ENCODE data around the gene ODAD2. TPM values are rescaled to one million over a fixed set of nuclear protein-coding genes. Genes with fewer than 3 reads are reported as not detected.
"Not testable (repeated sequence)": the region's sequence is repeated elsewhere in the genome, so short reads cannot be mapped to it uniquely, and the experiment has no call there.

Gene ODAD2
- 3.9 TPM in 2 replicates for total RNA-seq (2014; rRNA removed; shearing (Covaris generic); ENCODE audit: low replicate concordance)

GRCh38 chr10:27998954-27999275 lies at the start of gene ODAD2:
ODAD2 (minus strand) TSS chr10:27999079; CDS start chr10:27995142, 3,937 bp downstream.
- Histone ChIP-seq H3K36me3 (no peaks in the 10 kb centered on the region), H3K4me3 (peak within 1 kb of the TSS; percentile 62), H3K27me3 (no peaks in the 10 kb centered on the region), H3K9me3 (no peaks in the 10 kb centered on the region)
- DNase-seq, result no peak

DNA sequence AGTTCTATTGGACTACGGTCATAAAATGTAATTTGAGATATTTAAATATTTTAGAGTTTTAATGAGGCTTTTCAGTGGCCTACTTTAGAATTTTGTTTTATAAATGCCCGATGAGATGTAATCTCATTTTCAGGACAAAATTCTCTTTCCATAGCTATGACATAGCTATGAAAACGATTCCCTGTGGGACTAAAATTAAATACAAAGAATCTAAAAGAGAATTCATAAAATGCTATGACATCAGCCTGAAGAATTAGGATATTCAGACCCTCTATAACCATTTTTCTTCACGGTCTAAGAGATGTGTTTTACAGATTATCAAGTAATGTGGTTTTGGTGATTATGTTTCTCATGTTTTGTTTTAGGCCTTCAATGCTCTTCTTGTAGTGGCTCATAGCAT lies 48.2 kb upstream of the ODAD2 start:
- Histone ChIP-seq H3K27me3 (no peaks in the 10 kb centered on the region), H3K36me3 (no peaks in the 10 kb centered on the region), H3K9me3 (no peaks in the 10 kb centered on the region), H3K4me3 (no peak overlapping the region)
- DNase-seq, result no peak

GRCh38 chr10:28046579-28046978 lies 47.7 kb upstream of the ODAD2 start:
- Histone ChIP-seq H3K4me3 (no peak overlapping the region), H3K9me3 (no peaks in the 10 kb centered on the region), H3K36me3 (no peaks in the 10 kb centered on the region), H3K27me3 (no peaks in the 10 kb centered on the region)
- DNase-seq, result no peak

DNA sequence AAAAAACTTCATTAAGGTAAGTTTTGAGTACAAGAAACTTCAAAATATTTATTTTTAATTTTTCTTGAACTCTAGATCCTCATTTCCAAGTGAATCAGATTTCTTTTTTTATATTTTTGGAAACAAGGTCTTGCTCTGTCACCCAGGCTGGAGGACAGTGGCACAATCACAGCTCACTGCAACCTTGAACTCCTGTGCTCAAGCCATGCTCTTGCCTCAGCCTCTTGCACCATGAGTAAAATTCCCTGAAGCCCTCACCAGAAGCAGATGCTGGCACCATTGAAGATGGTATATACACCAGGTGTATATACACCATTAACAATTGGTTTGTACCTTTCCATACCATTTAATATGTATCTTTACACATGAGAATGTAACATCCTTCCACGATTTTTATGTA lies 45.1 kb upstream of the ODAD2 start:
- Histone ChIP-seq H3K36me3 (no peaks in the 10 kb centered on the region), H3K9me3 (no peaks in the 10 kb centered on the region), H3K4me3 (no peak overlapping the region), H3K27me3 (no peaks in the 10 kb centered on the region)
- DNase-seq, result no peak

GRCh38 chr10:28036587-28036986 lies 37.7 kb upstream of the ODAD2 start:
- Histone ChIP-seq H3K4me3 (no peak overlapping the region), H3K36me3 (no peaks in the 10 kb centered on the region), H3K9me3 (no peaks in the 10 kb centered on the region), H3K27me3 (no peaks in the 10 kb centered on the region)
- no peak for DNase-seq

DNA sequence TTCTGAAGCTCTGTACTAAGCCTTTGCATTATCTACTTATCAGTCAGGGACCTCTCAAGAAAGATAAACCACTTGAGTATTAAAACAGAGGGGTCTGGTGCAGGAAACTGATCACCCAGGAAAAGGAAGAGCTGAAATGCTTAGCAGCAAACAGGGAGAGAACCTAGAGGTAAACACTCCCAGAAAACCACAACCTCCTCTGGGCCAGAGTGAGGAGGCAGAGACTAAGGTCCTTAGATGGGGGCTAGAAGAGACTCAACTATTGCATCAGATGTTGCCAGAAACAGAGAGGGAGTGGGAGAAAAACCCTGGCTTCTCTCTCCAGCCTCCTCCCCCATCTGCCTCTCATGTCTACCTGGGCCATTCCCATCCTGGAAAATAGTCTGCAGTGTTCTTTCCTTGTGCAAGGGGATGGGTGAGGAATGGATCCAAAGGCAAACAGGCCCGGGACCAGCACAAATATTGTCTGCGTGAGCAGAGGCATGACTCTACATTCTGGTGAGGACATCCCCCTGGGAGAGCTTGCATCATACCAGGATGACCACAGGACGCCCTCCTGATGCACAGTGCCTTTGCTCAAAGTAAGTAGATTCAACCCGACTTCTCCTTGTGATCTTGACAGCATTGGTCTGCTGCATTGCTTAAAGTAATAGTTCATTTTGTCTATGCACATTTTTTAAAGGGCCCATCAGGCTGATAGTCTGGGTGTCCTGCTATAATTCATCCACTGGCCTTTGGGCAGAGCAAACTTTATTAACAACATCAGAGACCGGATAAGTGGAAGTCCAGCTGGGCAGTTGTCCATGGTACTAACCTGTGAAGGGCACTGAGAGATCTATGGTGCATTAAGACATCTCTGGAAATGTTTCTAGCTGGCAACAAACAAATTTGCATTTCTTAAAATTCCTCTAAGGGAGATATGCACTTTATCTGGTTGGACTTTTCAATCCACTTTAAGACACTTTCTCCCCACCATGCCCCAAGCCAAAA lies 22.4 kb upstream of the ODAD2 start:
- no peak for DNase-seq
- H3K27me3 ChIP-seq, result no peaks in the 10 kb centered on the region
- H3K9me3 ChIP-seq, result no peaks in the 10 kb centered on the region
- no peaks in the 10 kb centered on the region for H3K36me3 ChIP-seq
- H3K4me3 ChIP-seq, result no peak overlapping the region

DNA sequence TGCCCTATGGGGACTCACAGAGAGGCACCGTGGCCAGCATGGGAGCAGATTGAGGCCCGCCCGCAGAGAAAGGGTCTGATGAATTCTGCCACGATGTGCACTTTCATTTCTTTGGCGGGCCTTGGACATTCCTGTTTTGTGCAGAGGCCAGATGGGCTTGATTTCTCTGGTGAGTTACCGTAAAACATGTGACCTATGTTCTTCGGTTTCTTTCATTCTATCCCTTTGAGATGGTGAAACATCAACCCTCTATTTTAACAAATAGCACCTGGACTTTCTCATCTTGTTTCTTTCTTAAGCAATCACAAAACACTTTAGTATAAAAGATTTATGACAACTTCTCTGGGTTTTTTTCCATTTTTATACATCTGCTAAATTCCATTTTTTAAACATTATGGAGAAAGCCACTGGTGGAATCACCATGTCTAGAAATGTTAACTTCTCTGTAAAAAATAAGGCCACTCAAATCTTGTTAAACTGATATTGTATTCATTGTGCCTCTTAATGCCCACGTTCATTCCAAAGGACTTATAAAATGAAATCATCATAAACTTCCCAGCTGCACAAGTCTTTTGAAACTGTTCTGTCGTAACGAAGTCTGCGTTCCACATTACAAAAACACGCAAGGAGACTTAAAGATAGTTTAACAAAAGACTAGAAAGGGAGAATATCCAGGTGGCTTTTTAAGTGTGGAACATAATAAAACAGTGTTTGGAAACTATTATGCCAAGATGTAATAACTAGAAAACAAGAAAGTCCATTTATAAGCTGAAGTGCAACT lies 21.4 kb upstream of the ODAD2 start:
- Histone ChIP-seq H3K36me3 (no peaks in the 10 kb centered on the region), H3K27me3 (no peaks in the 10 kb centered on the region)
- no peak for DNase-seq

DNA sequence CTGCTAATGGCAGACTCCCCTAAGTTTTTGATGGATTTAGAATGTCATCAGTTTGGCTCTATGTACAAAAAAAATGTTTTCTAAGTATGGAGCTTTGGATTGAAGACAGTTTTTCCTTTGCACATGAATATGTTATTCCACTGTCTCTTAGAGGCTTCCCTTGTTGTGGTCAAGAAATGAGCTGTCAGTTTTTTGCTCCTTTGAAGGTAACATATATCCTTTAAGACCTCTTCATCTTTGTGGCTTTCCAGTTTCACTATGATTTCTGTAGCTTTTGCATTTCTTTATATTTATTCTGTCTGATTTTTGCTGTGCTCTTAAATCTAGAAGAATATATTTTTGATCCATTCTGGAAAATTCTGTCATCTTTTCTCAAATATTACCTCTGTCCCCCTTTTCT lies 15.8 kb upstream of the ODAD2 start:
- Histone ChIP-seq H3K4me3 (no peak overlapping the region), H3K9me3 (peaks cover 3% of the 10 kb centered on the region; the same call in 1 of the 2 replicates), H3K36me3 (no peaks in the 10 kb centered on the region), H3K27me3 (no peaks in the 10 kb centered on the region)
- DNase-seq, result no peak

More for the DNA sequence above, 21.4 kb upstream of the ODAD2 start:
- H3K4me3 ChIP-seq, result no peak overlapping the region
- no peaks in the 10 kb centered on the region for H3K9me3 ChIP-seq

DNA sequence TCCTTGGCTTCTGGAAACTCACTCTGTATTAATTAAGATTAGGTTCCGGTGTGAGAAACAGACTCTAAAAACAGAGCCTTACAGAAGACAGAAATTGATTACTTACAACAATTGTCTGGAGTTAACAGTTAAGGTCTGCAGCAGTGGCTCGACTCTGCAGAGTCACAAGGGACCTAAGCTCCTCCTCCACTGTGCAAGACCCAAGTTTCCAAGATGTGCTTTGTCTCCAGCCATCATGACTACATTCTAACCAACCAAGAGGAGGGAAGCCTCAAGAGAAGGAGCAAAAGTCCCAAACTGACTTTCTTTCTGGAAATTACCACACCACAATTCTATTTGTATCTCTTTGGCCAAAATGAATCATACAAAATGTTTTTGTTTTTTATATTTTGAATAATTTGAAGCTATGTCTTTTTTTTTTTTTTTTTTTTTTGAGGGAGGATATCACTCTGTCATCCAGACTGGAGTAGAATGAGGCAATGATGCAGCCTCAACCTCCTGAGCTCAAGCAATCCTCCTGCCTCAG lies 14.2 kb upstream of the ODAD2 start:
- Histone ChIP-seq H3K36me3 (no peaks in the 10 kb centered on the region), H3K4me3 (no peak overlapping the region), H3K27me3 (no peaks in the 10 kb centered on the region), H3K9me3 (peaks cover 3% of the 10 kb centered on the region; the same call in 1 of the 2 replicates)
- DNase-seq, result no peak

- Histone ChIP-seq H3K4me3 (no peak overlapping the region), H3K27me3 (no peaks in the 10 kb centered on the region), H3K9me3 (peaks cover 3% of the 10 kb centered on the region; the same call in 1 of the 2 replicates), H3K36me3 (no peaks in the 10 kb centered on the region)
- no peak for DNase-seq
These were observed 11.9 kb upstream of the ODAD2 start for GRCh38 chr10:28010821-28011220.

DNA sequence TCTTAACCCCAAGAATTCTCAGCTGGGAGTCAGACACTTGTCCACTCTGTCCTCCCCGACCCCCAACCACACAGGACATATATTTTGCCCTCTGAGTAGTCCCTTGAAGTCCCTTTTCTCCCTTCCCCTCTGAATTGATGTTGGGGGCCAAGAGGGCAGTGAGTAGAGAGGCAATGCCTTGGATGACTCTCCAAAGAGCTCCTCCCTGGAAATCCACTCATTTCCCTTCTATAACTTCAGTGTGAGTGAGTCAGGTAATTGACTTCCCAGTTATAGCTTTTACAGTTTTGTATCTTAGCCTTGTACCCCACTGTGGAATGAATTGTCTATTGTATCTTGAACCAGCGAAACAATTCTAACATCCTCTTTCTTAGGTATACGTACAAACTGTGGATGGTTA lies 9.2 kb upstream of the ODAD2 start:
- no peak overlapping the region for H3K4me3 ChIP-seq
- H3K36me3 ChIP-seq, result no peaks in the 10 kb centered on the region
- DNase-seq, result no peak
- H3K27me3 ChIP-seq, result no peaks in the 10 kb centered on the region
- H3K9me3 ChIP-seq, result peaks cover 3% of the 10 kb centered on the region; the same call in 1 of the 2 replicates

GRCh38 chr10:28001353-28001752 lies 2.5 kb upstream of the ODAD2 start:
- no peaks in the 10 kb centered on the region for H3K9me3 ChIP-seq

DNA sequence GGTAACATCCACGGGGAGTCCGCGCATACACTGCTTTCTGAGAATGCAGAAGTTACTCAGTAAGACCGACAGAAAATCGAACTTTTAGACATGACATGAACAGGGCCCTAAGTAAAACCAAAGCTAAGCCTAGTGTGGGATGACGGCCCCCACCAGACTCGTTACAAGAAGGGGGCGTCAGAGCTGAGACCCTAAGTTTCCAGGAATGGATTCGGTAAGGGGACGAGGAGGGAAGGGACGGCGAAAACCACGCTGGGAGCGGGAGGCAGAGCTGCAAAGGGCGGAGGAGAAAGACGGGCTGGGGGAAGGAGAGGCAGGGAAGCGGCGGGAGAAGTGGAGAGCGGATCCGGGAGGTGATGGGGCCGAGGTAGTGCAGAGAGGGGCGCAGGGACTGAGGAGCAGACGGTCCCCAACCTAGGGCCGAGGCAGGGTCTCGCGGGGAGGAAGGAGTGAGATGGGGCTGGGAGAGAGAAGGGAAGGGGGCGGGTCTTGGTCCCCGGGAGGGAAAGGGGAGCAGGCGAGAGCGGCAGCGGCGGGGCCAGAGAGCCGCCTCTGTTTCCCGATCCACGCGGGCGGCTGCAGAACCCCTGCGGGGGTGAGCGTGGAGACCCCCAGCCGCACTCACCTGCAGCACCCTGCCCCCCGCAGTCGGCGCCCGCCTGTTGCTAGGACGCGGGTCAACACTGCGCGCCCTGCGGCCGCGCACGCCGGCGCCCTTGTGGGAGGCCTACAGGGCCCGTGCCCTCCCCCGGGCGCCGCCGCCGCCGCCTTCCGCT lies 513 bp downstream of the ODAD2 start:
- Histone ChIP-seq H3K27me3 (no peaks in the 10 kb centered on the region), H3K9me3 (no peaks in the 10 kb centered on the region), H3K36me3 (no peaks in the 10 kb centered on the region), H3K4me3 (peak overlapping the region; percentile 62)
- peak; percentile 77 for DNase-seq

More at GRCh38 chr10:28001353-28001752, 2.5 kb upstream of the ODAD2 start:
- no peak for DNase-seq
- Histone ChIP-seq H3K36me3 (no peaks in the 10 kb centered on the region), H3K4me3 (no peak overlapping the region), H3K27me3 (no peaks in the 10 kb centered on the region)

GRCh38 chr10:27997865-27998177 lies 1.1 kb downstream of the ODAD2 start:
- Histone ChIP-seq H3K27me3 (no peaks in the 10 kb centered on the region), H3K4me3 (peak overlapping the region; percentile 62), H3K36me3 (no peaks in the 10 kb centered on the region), H3K9me3 (no peaks in the 10 kb centered on the region)
- DNase-seq, result no peak

DNA sequence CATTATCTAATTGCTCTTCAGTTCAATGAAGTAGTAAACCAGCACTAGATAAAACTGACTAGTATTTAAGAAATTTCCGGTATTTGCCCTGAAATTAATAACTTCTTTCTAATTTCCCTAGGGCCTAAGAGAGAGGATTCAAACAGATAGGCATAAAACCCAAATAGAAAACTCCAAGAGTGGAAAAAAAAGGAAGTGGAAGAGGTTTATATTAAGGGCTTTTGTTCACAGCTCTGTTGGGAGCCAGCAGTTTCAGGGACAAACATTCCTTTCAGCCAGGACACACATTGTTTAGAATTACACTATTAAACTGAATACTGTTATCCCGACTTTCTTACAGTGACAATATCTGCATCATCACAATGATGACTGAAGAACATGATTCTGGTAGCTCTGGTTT lies 3.6 kb downstream of the ODAD2 start:
- no peaks in the 10 kb centered on the region; the same call in none of the 2 replicates for H3K36me3 ChIP-seq
- DNase-seq, result no peak
- no peaks in the 10 kb centered on the region for H3K27me3 ChIP-seq
- H3K4me3 ChIP-seq, result no peak overlapping the region
- H3K9me3 ChIP-seq, result no peaks in the 10 kb centered on the region

- H3K36me3 ChIP-seq, DNase-seq, H3K9me3 ChIP-seq, H3K4me3 ChIP-seq, H3K27me3 ChIP-seq: not testable (repeated sequence)
These were observed 9.5 kb downstream of the ODAD2 start for GRCh38 chr10:27989357-27989756.

DNA sequence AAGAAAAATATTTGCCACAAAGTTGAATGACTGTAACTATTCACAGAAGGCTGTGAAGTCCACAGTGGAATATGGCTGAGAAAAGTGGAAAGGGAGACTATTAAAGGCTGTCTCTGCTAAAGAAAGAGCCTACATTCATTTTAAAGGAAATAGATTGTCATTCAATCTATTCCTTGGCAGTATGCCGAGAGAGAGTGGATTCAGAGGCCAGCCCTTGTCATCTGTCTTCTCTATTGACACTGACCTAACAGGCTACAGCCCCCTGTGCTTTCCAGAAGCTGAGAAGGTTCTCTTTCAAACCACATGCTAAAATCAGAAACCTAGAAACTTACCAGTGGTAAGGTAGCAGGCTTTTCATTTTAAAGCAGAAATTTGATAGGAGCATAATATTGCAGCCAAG lies 12.1 kb downstream of the ODAD2 start:
- H3K27me3 ChIP-seq, result no peaks in the 10 kb centered on the region
- no peaks in the 10 kb centered on the region for H3K36me3 ChIP-seq
- H3K4me3 ChIP-seq, result no peak overlapping the region
- H3K9me3 ChIP-seq, result no peaks in the 10 kb centered on the region
- DNase-seq, result no peak
